Thyroid gland (tissue), 4 donors: Measurements from ENCODE around the gene MARK3.

Source experiments
- CTCF ChIP-seq, 6 experiments: fragments of 200-600 bp in 3 of 6; fragments of 450-650 bp in 3 of 6; sonication (generic) in 3 of 6; IDR thresholded peaks; one replicate each; pipeline ENCODE4 v1.5.1; 2016 to 2019; ENCODE audit warnings: antibody characterized with exemption in 6 of 6, mild to moderate bottlenecking in 2 of 6, inconsistent platforms in 1 of 6, moderate library complexity in 1 of 6
- POLR2A ChIP-seq, 2 donors: fragments of 450-650 bp; IDR thresholded peaks; one replicate each; pipeline ENCODE4 v1.6.1; 2017; ENCODE audit warnings: antibody characterized with exemption in 2 of 2, mild to moderate bottlenecking in 2 of 2, moderate library complexity in 1 of 2

- TF ChIP-seq POLR2A (IDR thresholded peaks at IDR 0.05), result no peak
- TF ChIP-seq CTCF (IDR thresholded peaks at IDR 0.05), result no peak
Measured at GRCh38 chr14:103460415-103460814, 75.2 kb downstream of the MARK3 start.
